ES-I3 (cell line): Measurements from ENCODE around the gene GSTCD.
"Not testable (repeated sequence)": the region's sequence is repeated elsewhere in the genome, so short reads cannot be mapped to it uniquely, and the experiment has no call there.

Experiments used
- H3K36me3 ChIP-seq: 2 replicates; pipeline ENCODE4 v1.6.1; 2013; ENCODE audit warnings: mild to moderate bottlenecking, low read length, control low read depth, moderate library complexity; ENCODE audit not compliant: insufficient read depth
- H3K4me1 ChIP-seq: 2 replicates; pipeline ENCODE4 v1.6.1; 2013; ENCODE audit warnings: mild to moderate bottlenecking, control low read depth, low read length; ENCODE audit not compliant: insufficient read depth
- H3K9ac ChIP-seq: 2 replicates; pipeline ENCODE4 v1.6.1; 2013; ENCODE audit warnings: low read depth, mild to moderate bottlenecking, low read length, moderate library complexity
- H3K9me3 ChIP-seq: 2 replicates; pipeline ENCODE4 v1.6.1; 2013; ENCODE audit warnings: mild to moderate bottlenecking, low read length, moderate library complexity; ENCODE audit not compliant: control insufficient read depth, insufficient read depth

The GSTCD gene

GRCh38 chr4:105852230-105852629 is 143.6 kb downstream of the GSTCD start:
- H3K9ac ChIP-seq, H3K9me3 ChIP-seq, H3K36me3 ChIP-seq, H3K4me1 ChIP-seq: not testable (repeated sequence)

GRCh38 chr4:105858466-105859040 is 150.0 kb downstream of the GSTCD start:
- H3K4me1 ChIP-seq: no peaks in the 10 kb centered on the region

GRCh38 chr4:105859233-105859632 is 150.6 kb downstream of the GSTCD start:
- H3K36me3 ChIP-seq: no peaks in the 10 kb centered on the region
- H3K4me1 ChIP-seq: no peaks in the 10 kb centered on the region
- H3K9ac ChIP-seq: no peak overlapping the region
- H3K9me3 ChIP-seq: peaks cover 3% of the 10 kb centered on the region; the same call in 1 of the 2 replicates

More at GRCh38 chr4:105858466-105859040, 150.0 kb downstream of the GSTCD start:
- Histone ChIP-seq H3K9ac (no peak overlapping the region), H3K36me3 (no peaks in the 10 kb centered on the region), H3K9me3 (peaks cover 3% of the 10 kb centered on the region; the same call in 1 of the 2 replicates)

DNA sequence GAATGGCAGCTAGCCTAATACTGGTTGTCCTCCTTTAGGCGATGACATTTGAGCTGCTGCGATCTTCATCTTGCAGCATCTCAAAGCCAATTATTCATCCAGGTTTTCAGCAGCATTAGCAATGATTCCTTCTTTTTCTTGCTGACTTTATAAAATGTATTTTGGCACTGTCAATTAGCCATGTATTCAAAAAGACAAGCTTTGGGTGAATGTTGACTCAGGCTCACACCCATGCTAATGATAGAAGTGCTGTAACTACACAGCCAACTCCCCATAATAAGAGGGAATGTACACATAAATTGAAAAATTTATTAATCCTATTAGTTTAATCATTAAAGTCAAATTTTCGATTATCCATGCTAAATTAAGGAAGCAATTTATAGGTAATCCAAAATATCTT is 162.4 kb downstream of the GSTCD start:
- H3K9ac ChIP-seq: no peak overlapping the region
- H3K36me3 ChIP-seq: no peaks in the 10 kb centered on the region
- peaks cover 10% of the 10 kb centered on the region; the same call in 1 of the 2 replicates for H3K4me1 ChIP-seq
- H3K9me3 ChIP-seq: no peaks in the 10 kb centered on the region

- Histone ChIP-seq H3K36me3 (no peaks in the 10 kb centered on the region), H3K9me3 (no peaks in the 10 kb centered on the region), H3K9ac (no peak overlapping the region), H3K4me1 (peaks cover 10% of the 10 kb centered on the region; the same call in 1 of the 2 replicates)
These were observed 163.4 kb downstream of the GSTCD start for GRCh38 chr4:105871997-105872396.

GRCh38 chr4:105875233-105875632 is 166.6 kb downstream of the GSTCD start:
- Histone ChIP-seq H3K4me1 (peaks cover 10% of the 10 kb centered on the region; the same call in 1 of the 2 replicates), H3K9ac (no peak overlapping the region), H3K9me3 (no peaks in the 10 kb centered on the region), H3K36me3 (no peaks in the 10 kb centered on the region)

DNA sequence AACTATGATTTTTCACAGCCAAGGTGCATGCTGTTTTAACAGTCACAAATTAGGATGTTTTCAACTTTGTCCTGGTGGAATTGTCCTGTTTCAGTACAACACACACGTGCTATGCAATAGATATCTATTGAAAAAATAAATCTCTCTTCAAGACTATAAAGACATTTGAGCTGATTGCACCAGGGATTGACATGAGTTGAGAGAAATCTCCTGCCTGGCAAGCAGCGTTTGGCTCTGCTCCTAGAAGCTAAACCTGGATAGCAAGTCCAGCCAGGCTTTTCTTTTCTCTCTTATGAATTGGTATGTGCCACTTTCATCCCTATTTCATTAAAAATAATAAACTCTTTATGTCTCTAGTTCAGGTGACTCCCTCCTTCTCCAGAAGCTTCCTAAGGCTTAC is 170.1 kb downstream of the GSTCD start:
- Histone ChIP-seq H3K4me1 (no peaks in the 10 kb centered on the region), H3K36me3 (no peaks in the 10 kb centered on the region), H3K9me3 (no peaks in the 10 kb centered on the region), H3K9ac (no peak overlapping the region)

- Histone ChIP-seq H3K4me1 (no peaks in the 10 kb centered on the region), H3K9me3 (no peaks in the 10 kb centered on the region), H3K36me3 (no peaks in the 10 kb centered on the region), H3K9ac (no peak overlapping the region)
These were observed 178.9 kb downstream of the GSTCD start for GRCh38 chr4:105887508-105887907.

- no peaks in the 10 kb centered on the region for H3K4me1 ChIP-seq
- no peaks in the 10 kb centered on the region for H3K9me3 ChIP-seq
- H3K36me3 ChIP-seq: no peaks in the 10 kb centered on the region
- H3K9ac ChIP-seq: peak within 1 kb of the TSS; percentile 66
These were observed 186.3 kb downstream of the GSTCD start, which contains the start of gene NPNT for GRCh38 chr4:105894660-105895582. Gene NPNT (plus strand): TSS chr4:105895471. CDS start chr4:105895653, 182 bp downstream.

DNA sequence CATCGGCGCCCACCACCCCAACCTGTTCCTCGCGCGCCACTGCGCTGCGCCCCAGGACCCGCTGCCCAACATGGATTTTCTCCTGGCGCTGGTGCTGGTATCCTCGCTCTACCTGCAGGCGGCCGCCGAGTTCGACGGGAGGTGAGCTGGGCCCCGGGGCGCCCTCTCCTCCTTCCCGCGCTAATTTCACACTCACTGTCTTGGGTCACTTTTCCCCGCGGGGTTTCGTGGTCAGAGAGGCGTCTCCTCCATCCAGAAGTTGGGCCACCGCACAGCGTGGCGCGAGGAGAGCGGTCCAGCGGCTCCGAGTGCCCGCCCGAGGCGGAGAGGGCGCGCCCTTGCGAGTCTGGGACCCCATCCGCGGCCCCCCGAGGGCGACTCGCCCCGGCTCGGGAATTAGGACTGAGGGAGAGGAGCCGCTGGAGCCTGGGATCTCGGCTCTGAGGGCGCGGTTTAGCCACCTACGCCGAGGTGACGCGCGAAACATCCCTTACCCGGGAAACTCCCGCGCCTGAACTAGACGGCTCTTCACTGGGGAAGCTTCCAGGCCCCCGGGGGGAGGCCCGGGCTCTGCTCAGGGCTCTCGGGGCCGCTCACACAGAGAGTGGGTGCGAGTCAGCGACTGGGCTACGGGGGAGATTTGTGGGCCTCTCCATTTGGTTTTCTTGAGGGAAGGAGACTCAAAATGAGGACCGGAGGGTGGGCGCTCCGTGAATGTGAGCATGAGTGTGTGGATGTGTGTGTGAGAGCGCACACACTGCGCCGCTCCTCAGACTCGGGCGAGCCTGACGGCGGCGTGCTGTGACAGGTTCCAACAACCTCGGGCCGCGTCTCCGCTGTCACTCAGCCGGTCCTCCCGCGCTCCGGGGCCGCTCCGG is 187.2 kb downstream of the GSTCD start:
- peak overlapping the region; percentile 66; the same call in 1 of the 2 replicates for H3K9ac ChIP-seq
- H3K36me3 ChIP-seq: no peaks in the 10 kb centered on the region
- no peaks in the 10 kb centered on the region for H3K9me3 ChIP-seq
- H3K4me1 ChIP-seq: no peaks in the 10 kb centered on the region

- H3K9me3 ChIP-seq: no peaks in the 10 kb centered on the region
These were observed 187.9 kb downstream of the GSTCD start for GRCh38 chr4:105896461-105896942.

More at GRCh38 chr4:105896461-105896942, 187.9 kb downstream of the GSTCD start:
- no peaks in the 10 kb centered on the region for H3K36me3 ChIP-seq
- no peaks in the 10 kb centered on the region for H3K4me1 ChIP-seq
- peak overlapping the region; percentile 66; the same call in 1 of the 2 replicates for H3K9ac ChIP-seq
